GM12891 (cell line): ENCODE data around the gene KRT28.

Source experiments
- PAX5 ChIP-seq: IDR thresholded peaks from 2 replicates; pipeline ENCODE4 v1.6.1; 2011; ENCODE audit warnings: low read length, moderate library complexity, mild to moderate bottlenecking; ENCODE audit not compliant: insufficient read depth, severe bottlenecking
- POLR2A ChIP-seq: IDR thresholded peaks from 2 replicates; pipeline ENCODE4 v1.6.1; 2011; ENCODE audit warnings: low read depth, low read length, control low read depth
- POLR2AphosphoS5 ChIP-seq: IDR thresholded peaks from 2 replicates; pipeline ENCODE4 v1.6.1; 2011; ENCODE audit warnings: low read depth, low read length, control low read depth
- POU2F2 ChIP-seq: IDR thresholded peaks from 2 replicates; pipeline ENCODE4 v1.6.1; 2011; ENCODE audit warnings: low read depth, mild to moderate bottlenecking, control low read depth, low read length, moderate library complexity
- SPI1 ChIP-seq: IDR thresholded peaks from 2 replicates; pipeline ENCODE4 v1.6.1; 2011; ENCODE audit warnings: low read depth, low read length, control low read depth
- TAF1 ChIP-seq: IDR thresholded peaks from 2 replicates; pipeline ENCODE4 v1.6.1; 2011; ENCODE audit warnings: low read depth, low read length, control low read depth

DNA sequence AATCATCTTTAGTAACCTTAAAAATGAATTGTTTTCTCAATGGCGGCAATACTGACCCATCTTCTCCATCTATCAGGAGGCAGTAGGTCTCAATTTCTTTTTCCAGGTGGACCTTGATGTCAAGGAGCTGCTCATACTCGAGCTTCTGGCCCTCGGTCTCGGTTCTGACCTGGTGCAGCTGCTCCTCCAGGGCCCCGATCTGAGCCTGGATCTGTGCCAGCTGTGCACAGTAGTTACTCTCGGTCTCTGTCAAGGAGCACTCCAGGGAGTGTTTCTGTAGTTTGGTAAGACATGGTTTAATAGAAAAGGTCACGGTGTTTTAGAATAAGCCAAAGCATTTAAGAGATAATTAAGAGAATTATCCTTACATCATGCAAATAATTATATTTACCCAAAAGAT is 22.3 kb downstream of the KRT28 start:
- TF ChIP-seq POLR2AphosphoS5 (no peak), POLR2A (no peak), TAF1 (no peak), PAX5 (no peak), SPI1 (no peak), POU2F2 (no peak)
